LNCaP clone FGC (cell line): Measurements from ENCODE around the gene COQ10B.
"Not testable (repeated sequence)": the region's sequence is repeated elsewhere in the genome, so short reads cannot be mapped to it uniquely, and the experiment has no call there.

ENCODE experiments used
- DNase-seq: peaks from one replicate; pipeline ENCODE4 v3.0.0-alpha.2; 2011; ENCODE audit warnings: low read depth
- H3K4me3 ChIP-seq: 2 replicates; pipeline ENCODE4 v1.5.1; 2011; ENCODE audit warnings: mild to moderate bottlenecking, low read depth, low read length, control low read depth
- TF ChIP-seq, protein P1 (sequence below): IDR thresholded peaks from 2 replicates; pipeline ENCODE4 v1.5.1; 2012; ENCODE audit warnings: mild to moderate bottlenecking; ENCODE audit not compliant: control insufficient read depth, insufficient read depth; ENCODE audit errors: extremely low read depth

COQ10B gene

DNA sequence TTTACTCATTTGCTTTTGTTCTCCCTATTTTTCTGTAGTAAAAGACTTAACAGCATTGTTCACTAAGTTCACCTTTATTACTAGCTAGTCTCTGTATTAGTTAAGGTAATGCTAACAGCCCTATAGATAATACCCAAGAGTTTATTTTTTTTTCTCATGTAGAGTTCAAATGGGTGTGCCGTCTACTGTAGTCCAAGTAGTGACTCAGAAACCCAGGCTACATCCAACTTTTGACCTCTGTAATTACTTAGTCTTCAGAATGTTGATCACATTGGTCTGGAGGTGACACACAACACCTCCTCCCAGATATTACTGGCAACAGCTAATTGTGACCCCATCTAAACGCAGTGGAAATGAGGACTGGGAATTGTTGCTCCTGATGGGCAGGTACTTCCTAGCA, 7.7 kb downstream of the COQ10B start:
- DNase-seq: no peak
- TF ChIP-seq, protein P1, sequence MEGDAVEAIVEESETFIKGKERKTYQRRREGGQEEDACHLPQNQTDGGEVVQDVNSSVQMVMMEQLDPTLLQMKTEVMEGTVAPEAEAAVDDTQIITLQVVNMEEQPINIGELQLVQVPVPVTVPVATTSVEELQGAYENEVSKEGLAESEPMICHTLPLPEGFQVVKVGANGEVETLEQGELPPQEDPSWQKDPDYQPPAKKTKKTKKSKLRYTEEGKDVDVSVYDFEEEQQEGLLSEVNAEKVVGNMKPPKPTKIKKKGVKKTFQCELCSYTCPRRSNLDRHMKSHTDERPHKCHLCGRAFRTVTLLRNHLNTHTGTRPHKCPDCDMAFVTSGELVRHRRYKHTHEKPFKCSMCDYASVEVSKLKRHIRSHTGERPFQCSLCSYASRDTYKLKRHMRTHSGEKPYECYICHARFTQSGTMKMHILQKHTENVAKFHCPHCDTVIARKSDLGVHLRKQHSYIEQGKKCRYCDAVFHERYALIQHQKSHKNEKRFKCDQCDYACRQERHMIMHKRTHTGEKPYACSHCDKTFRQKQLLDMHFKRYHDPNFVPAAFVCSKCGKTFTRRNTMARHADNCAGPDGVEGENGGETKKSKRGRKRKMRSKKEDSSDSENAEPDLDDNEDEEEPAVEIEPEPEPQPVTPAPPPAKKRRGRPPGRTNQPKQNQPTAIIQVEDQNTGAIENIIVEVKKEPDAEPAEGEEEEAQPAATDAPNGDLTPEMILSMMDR: no peak
- no peak overlapping the region for H3K4me3 ChIP-seq

DNA sequence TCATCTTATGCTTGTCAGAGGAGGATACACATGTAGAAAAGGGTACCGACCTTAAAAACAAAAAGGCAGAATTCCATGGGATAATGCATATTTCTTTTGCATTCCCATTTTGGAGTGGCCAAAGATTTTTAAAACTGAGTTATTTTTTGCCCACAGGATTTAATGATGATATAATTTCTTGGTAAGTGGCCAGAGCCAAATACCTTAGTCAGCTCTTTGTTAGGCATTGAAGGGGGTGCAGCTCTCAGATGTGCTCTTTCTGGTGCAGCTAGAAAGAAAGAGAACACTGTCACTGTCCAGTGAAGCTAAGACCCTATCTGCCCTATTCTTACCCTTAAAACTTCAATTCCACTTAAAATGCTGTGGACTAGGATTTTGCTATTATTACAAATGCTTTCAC, 10.8 kb downstream of the COQ10B start:
- DNase-seq: no peak
- TF ChIP-seq, protein P1: no peak
- H3K4me3 ChIP-seq: no peak overlapping the region

DNA sequence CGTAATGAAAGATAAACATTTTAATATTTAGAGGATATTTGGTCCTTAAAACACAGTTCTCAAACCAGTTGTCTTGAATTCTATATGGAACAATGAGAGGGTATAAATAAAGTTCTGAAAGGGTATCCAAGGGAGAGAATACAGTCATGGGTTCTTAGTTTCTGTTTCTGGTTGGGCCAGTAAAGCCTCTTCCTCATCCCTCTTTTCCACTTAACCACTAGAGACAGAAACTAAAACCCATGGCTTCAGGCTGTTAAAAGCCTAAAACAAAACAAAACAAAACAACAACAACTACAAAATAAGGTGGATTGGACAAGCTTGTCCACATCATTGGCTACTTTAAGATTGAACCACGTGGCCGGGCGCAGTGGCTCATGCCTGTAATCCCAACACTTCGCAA, 18.8 kb downstream of the COQ10B start:
- no peak overlapping the region for H3K4me3 ChIP-seq
- TF ChIP-seq, protein P1: no peak
- no peak for DNase-seq

DNA sequence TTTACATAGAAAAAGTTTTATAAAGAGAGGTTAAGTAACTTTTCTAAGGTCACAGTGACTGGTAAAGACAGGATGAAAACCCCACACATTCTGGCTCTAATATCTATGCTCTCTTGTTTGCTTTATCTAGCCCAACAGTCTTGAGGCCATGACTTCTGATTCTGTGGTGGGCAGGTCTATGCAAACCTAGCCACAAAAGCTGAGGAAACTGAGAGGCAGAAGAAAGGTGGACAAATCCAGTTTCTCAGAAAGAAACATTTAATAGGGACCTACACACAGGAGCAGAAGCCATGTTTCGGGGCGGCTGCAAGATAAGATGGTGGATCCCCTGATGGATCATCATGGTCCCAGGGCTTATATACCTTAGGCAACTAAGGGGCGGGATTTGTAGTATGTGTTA, 24.4 kb downstream of the COQ10B start:
- no peak overlapping the region for H3K4me3 ChIP-seq
- TF ChIP-seq, protein P1: no peak
- no peak for DNase-seq

DNA sequence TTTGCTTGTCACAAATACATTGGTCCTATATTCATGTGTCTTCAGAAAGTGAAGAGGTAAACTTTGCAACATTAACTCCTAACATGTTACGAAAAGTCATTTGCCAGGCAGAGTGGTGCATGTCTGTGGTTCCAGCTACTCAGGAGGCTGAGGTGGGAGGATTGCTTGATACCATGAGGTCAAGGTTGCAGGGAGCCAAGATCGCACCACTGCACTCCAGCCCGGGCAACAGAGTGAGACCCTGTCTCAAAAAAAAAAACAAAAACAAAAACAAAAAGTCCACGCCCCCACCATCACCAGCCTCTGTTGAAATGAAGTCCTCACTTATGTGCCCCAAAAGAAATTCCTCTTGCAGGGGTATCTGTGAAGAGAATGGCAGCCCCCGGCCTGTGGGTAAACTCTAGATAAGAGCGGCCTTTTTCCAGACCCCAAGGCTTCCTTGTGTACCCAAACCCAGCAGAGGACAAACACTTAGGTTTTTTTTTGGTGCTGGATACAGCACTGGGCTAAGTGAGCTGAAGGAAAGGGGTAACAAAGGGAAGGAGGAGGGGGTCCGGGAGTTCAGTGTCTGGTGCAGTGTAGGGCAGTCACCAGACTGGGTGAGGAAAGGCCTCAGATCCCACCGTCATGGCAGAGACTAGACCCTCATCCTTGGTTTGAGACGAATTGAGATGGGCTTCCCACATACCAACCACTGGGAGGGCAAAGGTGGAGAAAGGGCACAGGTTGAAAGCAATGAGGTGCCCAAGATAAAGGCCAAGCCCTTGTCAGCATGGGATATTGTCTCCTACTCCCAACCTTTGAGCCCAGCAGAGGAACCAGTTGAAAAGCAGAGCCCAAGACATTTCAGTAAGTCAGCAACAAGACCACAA, 27.0 kb downstream of the COQ10B start:
- no peak overlapping the region for H3K4me3 ChIP-seq
- no peak for DNase-seq
- TF ChIP-seq, protein P1: no peak

DNA sequence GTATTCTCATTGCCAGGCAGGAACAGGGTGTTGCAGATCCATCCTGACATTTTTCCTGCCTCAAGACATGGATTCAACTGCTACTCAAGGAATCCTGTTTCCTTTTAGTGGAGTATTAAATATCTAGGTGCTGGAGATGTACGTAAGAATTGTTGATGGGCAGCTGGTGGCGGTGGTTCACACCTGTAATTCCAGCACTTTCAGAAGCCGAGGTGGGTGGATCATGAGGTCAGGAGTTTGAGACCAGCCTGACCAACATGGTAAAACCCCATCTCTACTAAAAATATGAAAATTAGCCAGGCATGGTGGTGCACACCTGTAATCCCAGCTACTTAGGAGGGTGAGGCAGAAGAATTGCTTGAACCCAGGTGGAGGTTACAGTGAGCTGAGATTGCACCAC, 30.9 kb downstream of the COQ10B start:
- H3K4me3 ChIP-seq, DNase-seq: not testable (repeated sequence)

DNA sequence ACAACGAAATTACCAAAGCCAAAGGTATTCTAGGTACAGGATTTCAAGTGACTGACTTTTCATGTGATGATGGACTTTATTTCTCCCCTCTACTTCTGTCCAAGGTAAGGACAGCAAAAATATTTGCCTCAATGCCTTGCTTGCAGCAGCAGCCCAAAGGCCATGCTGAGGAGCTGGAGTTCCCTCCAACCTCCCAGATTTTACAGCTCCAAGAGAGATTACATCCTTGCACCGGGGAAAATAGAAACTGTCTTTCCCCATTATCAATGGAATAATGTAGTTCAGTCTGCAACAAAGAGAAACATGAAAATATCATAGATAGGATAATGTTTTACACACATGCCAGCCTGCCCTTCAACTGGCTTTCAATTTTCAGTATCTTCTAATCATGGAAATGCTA, 32.8 kb downstream of the COQ10B start:
- TF ChIP-seq, protein P1: no peak
- no peak overlapping the region for H3K4me3 ChIP-seq
- no peak for DNase-seq
